CD4-positive, alpha-beta T cell treated with Interleukin-15 for 4 hours (primary cell): ENCODE results near the gene MYO1A.
"Not testable (repeated sequence)": the region's sequence is repeated elsewhere in the genome, so short reads cannot be mapped to it uniquely, and the experiment has no call there.

Source experiments
- DNase-seq: peaks from one replicate; pipeline ENCODE4 v3.0.0-alpha.2; 2020; ENCODE audit warnings: low spot score

Gene MYO1A

DNA sequence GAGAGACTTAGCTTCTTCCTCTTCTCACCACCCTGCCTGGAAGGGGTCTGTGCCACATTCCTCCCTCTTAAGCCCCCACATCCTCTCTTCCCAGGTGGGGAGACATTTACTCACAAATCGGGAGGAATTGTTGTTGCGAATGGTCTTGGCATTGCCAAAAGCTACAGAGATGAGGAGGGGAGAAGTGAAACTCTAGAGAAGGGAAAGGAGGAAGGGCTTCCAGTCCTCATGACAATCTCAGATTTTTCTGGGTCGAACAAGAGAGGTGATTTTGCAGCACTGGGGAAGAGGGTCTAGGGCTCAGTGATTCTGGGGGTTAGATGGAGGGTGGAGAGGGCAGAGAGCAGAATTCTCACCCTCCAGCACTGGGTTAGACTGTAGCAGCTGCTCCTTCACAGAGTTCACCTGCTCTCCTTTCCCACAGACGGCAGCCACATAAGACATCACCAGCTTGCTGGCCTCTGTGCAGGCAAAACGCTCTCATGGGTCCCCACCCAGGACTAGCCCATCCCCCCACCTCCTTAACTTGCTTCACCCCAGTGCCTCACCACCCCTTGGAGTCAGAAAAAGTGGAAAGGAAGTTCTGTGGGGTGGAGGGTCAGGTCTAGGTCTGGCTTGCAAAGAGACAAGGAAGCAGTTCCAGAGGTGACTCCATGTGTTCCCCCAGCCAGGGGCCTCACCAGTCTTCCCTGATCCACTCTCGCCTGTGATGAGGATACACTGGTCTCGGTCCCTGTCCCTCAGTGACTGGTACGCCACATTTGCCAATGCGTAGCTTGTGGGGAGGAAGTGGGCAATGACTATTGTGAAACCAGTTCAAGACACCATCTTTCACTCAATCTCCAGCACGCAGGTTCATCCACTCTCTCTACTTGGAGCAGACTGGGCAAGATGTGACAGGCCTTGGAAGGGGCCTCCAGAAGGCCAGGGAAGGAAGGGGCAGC, 2.7 kb downstream of the MYO1A start:
- DNase-seq, result peak; percentile 28

DNA sequence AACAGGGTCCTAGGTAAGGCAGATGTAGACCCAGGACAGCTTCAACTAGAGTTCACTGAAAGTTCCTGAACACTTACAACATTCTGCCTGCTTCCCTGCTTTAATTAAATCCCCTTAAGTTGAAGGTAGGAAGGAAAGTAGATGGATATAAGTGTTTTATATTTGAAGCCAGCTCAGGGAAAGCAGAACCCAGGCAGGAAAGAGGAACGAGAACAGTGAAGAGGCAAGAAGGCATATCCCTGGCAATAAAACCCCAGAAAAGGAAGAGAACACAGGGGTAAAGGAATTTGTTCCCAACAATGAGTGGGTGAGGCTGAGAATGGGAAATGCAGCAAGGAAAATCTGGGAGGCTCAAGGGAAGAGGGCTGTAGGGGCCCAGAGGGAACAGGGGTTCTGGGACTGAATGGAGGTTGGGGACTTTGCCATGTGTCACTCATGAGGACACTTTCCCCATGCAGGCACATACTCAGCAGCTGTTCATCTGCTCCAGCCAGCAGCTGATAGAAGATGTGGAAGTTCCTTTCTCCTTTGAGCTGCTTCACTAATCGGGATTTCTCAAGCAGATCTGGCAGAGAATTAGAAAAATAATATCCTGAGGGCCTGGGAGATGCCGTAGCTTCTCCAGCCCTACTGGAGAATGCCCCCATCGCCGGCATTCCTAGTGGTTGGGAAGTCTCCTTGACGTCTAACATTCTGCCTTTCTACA, 3.7 kb downstream of the MYO1A start:
- no peak for DNase-seq

DNA sequence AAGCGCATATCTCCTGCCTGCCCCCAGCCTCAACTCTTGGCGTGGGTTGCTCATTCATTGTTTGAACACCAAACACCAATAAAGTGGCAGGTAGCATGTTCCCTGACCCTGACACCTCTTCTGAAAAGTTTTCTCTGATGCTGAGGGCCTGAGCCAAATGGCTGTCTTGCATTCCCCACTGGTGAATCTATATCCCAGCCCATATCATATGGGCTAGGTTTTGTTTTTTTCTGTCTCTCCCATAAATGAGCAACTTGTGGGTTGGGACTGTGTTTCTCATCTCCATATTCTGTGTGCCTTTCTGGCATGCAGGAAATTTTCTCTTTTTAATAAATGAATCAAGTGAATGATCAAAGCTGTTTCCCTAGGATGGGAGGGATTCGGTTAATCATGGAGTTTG, 5.0 kb downstream of the MYO1A start:
- DNase-seq, result no peak

DNA sequence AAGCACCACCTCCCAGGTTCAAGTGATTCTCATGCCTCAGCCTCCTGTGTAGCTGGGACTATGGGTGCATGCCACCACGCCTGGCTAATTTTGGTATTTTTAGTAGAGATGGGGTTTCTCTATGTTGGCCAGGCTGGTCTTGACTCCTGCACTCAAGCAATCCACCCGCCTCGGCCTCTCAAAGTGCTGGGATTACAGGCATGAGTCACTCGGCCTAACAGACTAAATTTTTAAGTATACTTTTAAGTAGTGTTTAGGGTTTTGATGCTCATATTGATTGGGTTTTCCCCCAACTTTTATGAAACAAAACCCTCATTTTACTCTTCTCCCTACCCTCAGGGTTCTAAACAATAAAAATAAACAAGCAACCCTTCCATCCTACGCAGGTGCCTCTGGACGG, 5.5 kb downstream of the MYO1A start:
- no peak for DNase-seq

DNA sequence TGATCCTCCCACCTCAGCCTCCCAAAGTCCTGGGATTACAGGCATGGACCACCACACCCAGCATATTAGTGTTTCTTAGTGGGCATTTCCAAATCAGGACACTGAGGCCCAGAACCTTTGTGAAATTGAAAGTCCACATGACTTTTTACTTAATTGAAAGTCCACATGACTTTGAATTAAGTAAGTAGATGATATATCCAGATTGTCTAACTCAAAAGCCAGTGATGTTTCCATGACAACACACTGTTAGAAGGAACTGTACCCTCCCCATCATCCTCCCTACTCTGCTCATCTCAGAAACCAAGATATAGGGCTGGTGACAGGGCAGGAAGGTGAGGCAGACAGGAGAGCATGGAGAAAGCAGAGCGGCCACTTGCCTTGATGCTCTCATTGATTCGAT, 7.2 kb downstream of the MYO1A start:
- no peak for DNase-seq

DNA sequence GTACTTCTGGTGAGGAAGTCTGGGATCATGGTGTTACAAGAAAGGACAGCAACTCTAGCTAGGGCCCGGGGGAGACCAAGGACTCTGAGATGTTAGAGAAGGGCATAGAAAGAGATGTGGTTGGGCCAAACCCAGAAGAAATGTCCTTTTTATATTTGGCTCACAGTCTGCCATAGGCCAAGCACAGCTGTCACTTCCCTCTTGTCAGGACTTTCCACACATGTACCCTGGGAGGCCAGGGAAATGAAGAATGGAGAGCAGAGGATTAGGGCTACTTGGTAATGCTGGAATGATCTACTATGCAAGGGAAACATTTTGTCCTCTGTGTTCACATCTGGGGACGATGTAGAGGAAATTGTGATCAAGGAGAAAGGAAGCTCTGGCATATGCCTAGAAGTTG, 9.2 kb downstream of the MYO1A start:
- no peak for DNase-seq

DNA sequence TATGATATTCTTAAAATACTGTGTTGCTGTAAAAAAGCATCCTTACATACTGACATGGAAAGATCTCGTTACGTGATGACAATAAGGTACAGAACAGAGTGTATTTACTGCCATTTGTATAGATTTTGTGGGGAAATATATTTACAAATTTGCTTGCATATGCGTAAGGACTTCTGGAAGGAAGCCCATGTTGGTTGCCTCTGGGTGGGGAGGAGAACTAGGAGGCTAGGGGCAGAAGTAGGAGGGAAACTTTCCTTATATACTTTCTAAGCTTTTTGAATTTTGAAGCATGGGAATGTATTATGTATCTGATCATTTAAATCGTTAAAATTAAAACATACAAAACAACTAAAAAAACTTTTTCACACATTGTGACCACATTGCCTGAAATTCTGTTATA, 9.7 kb downstream of the MYO1A start:
- no peak for DNase-seq

DNA sequence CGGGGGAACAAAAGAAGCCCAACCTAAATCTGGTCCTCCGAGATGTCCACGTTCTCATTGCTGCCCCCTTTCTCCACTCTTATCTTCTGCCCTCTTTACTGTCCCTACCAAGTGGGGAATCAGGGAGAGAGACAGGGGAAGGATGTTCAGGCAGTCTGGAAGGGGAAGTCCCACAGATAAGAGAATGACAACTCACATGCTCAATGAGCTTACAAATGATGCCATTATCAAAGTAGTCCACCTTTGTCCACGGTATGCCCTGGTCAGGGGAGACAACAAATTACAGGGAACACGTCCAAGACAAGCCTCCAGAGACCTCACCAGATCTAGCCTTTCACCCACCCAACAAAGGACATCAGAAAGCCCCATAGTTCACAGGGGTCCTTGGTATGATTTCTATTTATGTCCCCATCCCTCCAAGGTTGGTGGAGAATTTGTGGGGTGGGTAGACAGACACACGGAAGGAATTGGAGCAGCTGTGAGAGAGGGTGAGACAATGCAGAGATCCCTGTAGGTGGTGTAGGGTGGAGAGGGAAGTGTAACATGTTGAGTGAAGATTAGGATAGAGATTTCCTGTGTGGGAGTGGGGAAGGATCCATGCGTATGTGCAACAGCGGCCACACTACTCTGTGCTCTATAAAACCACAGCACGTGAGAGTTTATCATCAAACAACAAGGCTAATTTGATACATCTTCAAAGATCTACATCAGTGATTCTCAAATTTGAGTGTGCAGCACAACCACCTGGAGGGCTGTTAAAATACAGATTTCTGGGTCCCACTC, 10.7 kb downstream of the MYO1A start:
- no peak for DNase-seq

DNA sequence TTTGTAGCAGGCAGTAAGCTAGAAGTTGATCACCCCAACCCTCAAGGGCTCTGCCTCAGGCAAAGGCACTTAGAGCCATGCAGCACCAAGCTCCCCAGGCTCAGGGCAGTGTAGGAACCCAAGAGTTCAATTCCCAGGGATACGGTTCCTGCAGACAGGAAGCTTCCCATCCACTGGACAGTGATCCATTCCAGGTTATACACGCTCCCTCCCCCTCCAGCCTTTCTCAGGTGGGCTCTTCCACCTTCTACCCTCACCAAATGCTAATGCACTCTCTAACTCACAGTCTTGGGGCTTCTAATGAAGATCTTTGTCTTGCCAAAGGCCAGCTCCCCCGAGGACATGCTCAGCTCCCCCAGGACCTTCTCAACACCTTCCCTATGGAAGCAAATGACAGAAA, 12.7 kb downstream of the MYO1A start:
- DNase-seq, result no peak

DNA sequence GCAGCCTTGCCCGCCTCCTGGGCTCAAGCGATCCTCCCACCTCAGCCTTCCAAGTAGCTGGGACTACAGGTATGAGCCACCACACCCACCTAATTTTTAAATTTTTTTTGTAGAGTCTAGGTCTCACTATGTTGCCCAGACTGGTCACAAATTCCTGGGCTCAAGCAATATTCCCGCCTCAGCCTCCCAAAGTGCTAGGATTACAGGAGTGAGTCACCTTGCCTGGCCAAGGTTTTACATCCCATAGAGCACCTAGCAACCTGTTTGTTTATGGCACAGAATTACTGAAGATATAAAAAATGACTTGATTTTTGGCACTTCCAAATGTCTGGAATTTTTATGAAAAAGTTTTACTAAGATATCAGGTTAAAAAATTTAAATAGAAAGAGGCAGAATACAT, 16.5 kb downstream of the MYO1A start:
- DNase-seq, result no peak

DNA sequence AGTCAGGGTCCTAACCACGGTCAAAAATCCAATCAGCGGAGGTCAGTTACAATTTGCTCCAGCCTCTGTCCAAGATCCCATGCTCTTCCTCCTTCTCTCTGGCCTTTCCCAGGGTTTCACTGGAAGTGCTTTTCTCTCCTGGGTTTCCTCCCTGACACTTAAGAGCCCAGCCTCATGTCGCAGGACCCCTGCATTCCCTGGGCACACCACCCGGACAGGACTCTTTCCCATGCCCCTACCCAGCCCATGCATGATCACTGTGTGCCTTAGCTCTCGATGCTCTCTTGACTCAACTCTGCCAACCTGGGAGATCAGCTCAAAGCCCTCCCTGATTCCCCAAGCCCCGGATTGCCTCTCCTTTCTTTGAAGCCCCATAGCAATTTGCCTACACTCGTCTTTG, 18.1 kb downstream of the MYO1A start:
- no peak for DNase-seq

DNA sequence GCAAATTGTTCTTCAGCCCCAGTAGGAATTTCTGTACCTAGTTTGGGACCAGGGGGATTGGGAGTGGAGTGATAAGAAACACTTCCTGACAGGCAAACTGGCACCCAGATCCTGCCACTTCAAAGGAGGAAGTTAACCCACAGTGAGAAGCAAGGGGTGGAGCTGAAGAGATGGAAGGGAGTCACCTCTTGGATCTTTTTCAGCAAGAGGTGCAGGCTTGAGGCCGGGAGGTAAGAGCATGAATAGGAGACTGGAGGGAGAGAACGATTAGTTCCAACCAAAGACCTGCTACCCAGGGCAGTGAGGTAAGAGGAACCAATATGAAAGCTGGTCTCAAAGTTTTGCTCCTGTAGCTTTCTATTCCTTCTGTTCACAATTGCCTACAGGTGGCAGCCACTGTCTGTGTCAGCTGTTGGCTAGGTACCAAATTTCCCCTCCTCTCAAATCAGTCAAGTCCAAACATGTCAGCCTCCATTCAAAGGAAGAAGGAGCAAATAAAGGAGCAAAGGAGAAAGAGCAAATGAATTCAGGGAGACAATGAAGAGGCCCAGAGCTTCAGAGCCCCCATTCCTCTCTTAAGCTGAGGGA, 18.7 kb downstream of the MYO1A start:
- DNase-seq, result no peak

DNA sequence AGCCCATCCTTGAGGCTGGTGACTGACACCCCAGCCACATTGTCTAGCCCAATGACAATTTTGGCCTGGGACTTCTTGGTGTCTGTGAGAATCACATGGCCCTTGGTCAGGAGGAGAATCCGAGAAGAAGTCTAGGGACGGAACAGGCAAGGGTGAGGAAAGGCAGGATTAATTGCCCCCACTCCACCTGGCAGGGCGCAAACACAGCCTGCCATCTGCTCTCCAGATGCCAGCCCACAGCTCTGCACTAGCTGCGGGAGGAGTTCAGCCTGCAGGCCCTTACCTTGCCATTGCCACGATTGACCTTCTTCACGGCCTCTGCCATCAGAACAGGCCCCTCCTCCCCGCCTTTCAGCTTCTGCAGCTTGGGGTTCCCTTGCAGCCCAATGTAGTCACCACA, 20.5 kb downstream of the MYO1A start:
- no peak for DNase-seq

DNA sequence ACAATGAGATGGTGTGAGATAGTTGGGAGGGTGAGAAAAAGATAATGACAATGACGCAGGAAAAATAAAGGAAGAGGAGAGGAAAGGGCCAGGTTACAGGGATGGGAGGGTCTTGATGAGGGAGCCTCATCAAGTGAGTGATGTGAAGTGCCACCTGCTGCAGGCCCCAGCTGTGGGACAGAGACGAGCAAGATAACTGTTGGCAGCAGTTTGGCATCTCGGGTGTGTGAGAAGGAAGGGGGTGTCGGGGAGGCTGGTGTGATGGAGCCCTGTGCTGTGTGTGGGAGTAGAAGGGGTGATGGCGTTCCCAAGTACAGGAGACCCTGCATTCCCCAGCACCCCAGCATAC, 22.1 kb downstream of the MYO1A start:
- no peak for DNase-seq

DNA sequence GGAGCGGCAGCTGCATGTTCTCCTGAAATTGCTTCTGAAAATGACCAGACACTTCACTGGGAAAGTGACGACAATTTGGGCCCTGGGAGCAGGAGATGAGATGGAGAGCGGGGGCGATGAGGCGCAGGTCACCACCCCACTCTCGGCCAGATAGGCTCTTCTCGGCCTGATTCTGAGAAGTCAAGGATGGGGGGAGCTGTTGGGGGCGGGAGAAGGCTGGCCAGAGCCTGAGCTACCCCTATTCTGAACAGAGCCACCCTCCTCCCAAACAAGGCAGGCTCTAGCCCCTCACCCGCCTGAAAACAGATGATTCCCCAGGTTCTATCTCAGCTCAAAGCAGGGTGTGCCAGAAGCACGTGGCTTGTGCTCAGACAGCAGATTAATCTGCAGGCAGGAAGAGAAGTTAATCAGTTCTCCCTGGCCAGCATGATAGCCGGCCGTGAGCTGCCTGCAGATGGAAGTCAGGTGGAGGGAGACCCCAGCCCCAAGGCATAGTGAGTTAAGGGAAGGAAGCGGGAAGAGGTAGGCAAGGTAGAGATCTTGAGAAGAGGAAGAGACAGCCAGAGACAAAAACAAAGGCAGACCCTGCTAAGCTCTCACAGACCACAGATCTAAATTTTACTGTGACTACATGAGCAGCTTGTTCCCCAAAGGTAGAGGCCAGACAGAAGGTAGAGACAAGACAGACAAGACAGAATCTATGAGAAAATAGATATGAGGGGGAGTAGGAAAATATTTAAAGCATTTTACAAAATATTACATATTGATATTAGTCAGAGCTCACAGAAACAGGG, 22.7 kb downstream of the MYO1A start:
- no peak for DNase-seq

DNA sequence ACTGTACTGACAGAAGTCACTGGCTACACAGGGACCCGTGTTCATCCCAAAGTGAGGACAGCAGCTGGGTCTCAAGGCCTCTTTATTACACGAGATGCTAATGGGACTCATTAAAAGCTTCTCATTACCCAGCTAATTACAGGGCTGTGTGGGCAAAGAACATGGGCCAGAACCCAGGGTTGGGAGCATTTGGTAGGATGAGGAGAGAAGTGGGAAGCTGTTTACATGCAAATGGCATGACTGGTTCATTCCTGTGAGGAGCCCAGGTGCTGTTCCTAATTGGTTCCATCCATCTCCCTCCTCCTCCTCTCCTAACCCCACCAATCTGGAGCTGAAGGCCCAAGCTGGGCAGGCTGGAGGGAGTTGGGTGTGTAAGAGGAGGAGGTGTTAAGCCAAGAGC, 24.7 kb downstream of the MYO1A start:
- no peak for DNase-seq

DNA sequence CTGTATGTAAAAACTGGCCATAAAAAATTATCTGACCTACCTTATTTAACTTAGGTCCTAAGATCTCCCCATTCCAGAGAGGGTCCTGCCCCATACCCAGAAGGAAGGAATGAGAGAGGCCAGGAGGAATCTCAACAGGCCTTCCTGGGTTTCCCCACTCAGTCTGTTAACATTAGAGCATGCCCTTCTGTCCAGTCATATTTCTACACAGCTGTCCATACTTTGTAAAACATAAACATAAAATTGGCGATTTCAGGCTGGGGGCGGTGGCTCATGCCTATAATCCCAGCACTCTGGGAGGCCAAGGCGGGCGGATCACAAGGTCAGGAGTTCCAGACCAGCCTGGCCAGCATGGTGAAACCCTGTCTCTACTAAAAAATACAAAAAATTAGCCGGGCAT, 27.6 kb downstream of the MYO1A start:
- not testable (repeated sequence) for DNase-seq

DNA sequence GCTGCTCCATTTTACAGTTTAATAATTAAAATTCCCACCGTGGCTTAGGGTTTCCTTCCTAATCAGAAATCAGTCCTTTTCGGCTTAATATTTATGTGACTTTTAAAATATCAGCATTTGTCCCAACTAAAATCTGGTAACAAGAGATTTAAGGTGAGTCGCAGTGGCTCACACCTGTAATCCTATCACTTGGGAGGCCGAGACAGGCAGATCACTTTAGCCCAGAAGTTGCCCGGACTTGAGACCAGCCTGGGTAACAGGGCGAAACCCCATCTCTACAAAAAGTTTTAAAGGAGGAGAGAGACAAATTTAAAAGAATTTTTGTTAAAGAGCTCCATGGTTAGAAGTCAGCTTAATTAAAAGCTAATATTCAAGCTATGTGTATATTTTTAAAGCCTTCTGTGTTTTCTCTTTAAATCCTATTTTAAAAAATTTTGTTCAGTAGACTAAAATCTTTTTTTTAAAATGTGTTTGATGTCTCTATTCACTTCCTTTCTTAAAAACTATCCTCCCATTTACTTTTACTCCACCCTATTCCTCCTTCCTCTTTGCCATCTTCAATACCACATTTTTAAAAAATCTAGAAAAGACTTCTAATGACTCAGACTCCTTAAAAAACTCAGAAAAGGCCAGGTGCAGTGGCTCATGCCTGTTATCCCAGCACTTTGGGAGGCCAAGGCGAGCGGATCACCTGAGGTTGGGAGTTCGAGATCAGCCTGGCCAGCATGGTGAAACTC, 29.8 kb downstream of the MYO1A start:
- DNase-seq, result no peak

DNA sequence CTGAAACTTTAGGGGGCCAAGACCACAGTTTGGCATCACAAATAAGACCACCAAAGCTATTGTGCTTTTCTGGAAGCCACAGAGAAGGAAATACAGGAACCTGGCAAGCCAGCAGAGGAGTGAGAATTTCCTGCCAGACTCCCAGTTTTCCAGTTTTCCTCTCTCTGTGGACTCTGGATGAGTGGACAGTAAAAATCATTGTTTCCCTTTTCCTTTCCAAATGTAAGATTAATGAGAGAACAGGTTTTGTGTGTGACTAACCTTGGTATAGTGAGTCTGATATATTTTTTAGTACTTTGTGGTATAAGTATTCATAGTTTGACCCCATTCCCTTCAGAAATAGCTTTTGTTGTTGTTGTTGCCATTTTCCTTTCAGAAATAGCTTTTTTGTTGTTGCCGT, 31.0 kb downstream of the MYO1A start:
- DNase-seq, result no peak

DNA sequence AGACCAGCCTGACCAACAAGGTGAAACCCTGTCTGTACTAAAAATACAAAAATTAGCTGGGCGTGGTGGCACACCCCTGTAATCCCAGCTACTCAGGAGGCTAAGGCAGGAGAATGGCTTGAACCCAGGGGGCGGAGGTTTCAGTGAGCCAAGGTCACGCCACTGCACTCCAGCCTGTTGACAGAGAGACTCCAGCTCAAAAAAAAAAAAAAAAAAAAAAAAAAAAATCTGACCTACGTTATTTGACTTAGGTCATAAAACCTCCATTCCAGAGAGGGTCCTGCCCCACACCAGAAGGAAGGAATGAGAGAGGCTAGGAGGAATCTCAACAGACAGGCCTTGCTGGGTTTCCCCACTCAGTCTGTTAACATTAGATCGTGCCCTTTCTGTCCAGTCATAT, 31.6 kb downstream of the MYO1A start:
- DNase-seq, result not testable (repeated sequence)

DNA sequence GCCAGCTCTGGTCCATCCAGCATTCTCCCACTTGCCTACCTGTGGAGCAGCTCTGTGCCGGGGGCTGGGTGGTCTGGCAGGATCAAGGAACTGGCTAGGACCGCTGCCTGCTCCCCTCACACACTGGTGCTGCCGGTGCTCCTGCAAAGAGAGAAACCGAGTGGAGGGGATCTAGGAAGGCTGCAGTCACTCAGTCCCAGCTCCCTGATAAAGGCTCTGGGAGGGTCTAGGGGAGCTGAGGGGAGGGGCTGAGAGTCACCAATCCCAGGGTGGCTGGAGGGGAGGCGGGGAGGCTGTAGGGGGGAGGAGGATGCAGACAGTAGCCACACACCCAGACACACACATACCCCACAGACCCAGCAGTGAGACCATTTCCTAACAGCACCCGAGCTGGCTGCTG, 33.6 kb downstream of the MYO1A start, which contains the start of gene TAC3:
Gene TAC3, minus strand, starts transcription at position 182 of the 400 bp plus-strand sequence. CDS start 732 bp downstream, outside the sequence.
- no peak for DNase-seq
